Activated CD4-positive, CD25-positive, alpha-beta regulatory T cell treated with anti-CD3 and anti-CD28 coated beads, Interleukin-2, amount 50 U/mL, for 72 hours (primary cell): ENCODE data around the gene CEND1.

Experiments used
- DNase-seq: peaks from one replicate; pipeline ENCODE4 v3.0.0; 2021

Gene CEND1

GRCh38 chr11:794766-795633 is 5.1 kb upstream of the CEND1 start:
- no peak for DNase-seq

- DNase-seq, result no peak
Observed at GRCh38 chr11:794013-794765, 4.3 kb upstream of the CEND1 start.

GRCh38 chr11:793556-793955 is 3.7 kb upstream of the CEND1 start:
- no peak for DNase-seq

GRCh38 chr11:792873-793272 is 3.0 kb upstream of the CEND1 start:
- no peak for DNase-seq

- no peak for DNase-seq
Observed at GRCh38 chr11:792535-792821, 2.6 kb upstream of the CEND1 start.

GRCh38 chr11:791658-792534 is 2.0 kb upstream of the CEND1 start:
- DNase-seq, result no peak

GRCh38 chr11:790721-791564 is 1.1 kb upstream of the CEND1 start:
- DNase-seq, result no peak

- DNase-seq, result no peak
Observed at GRCh38 chr11:788953-789940, 643 bp downstream of the CEND1 start.

- DNase-seq, result no peak
Observed at GRCh38 chr11:788009-788640, 1.8 kb downstream of the CEND1 start.

GRCh38 chr11:787084-787675 is 2.7 kb downstream of the CEND1 start:
- DNase-seq, result no peak

GRCh38 chr11:786235-787083 is 3.4 kb downstream of the CEND1 start:
- DNase-seq, result no peak

- DNase-seq, result no peak
Observed at GRCh38 chr11:783581-784015, 6.3 kb downstream of the CEND1 start.

- no peak for DNase-seq
Observed at GRCh38 chr11:782264-783174, 7.4 kb downstream of the CEND1 start.

- no peak for DNase-seq
Observed at GRCh38 chr11:779955-780532, 9.8 kb downstream of the CEND1 start.

GRCh38 chr11:778976-779954 is 10.6 kb downstream of the CEND1 start:
- DNase-seq, result no peak
